Measurements from ENCODE around the gene RAB12. TPM values are rescaled to one million over a fixed set of nuclear protein-coding genes. Genes with fewer than 3 reads are reported as not detected.

RAB12 gene
- total RNA-seq, 1 donor from 2014 or later = 61.3 TPM

GRCh38 chr18:8657050-8657820 lies 48.0 kb downstream of the RAB12 start:
- FAIRE-seq (no peak), DNase-seq (ENCODE audit: low read depth) (no peak)
- Histone ChIP-seq H3K36me3 (ENCODE audit: control insufficient read depth, insufficient read depth, low read length) (no peaks in the 10 kb centered on the region), H3K4me3 (ENCODE audit: low read depth, low read length) (no peak overlapping the region), H3K27me3 (ENCODE audit: control insufficient read depth, insufficient read depth, low read length) (no peaks in the 10 kb centered on the region)
- TF ChIP-seq CTCF (IDR thresholded peaks at IDR 0.05; ENCODE audit: insufficient read depth, low read length, severe bottlenecking) = no peak

GRCh38 chr18:8657873-8658470 lies 48.7 kb downstream of the RAB12 start:
- DNase-seq (ENCODE audit: low read depth) (peak; percentile 75), FAIRE-seq (no peak)
- H3K4me3 ChIP-seq (ENCODE audit: low read depth, low read length) = no peak overlapping the region
- no peaks in the 10 kb centered on the region for H3K36me3 ChIP-seq (ENCODE audit: control insufficient read depth, insufficient read depth, low read length)
- H3K27me3 ChIP-seq (ENCODE audit: control insufficient read depth, insufficient read depth, low read length) = no peaks in the 10 kb centered on the region
- no peak for TF ChIP-seq CTCF (IDR thresholded peaks at IDR 0.05; ENCODE audit: insufficient read depth, low read length, severe bottlenecking)

GRCh38 chr18:8658858-8659485 lies 49.7 kb downstream of the RAB12 start:
- TF ChIP-seq CTCF (IDR thresholded peaks at IDR 0.05; ENCODE audit: insufficient read depth, low read length, severe bottlenecking) = no peak
- no peak for FAIRE-seq

GRCh38 chr18:8659609-8660242 lies 50.5 kb downstream of the RAB12 start:
- no peak for TF ChIP-seq CTCF (IDR thresholded peaks at IDR 0.05; ENCODE audit: insufficient read depth, low read length, severe bottlenecking)
- Histone ChIP-seq H3K4me3 (ENCODE audit: low read depth, low read length) (no peak overlapping the region), H3K27me3 (ENCODE audit: control insufficient read depth, insufficient read depth, low read length) (no peaks in the 10 kb centered on the region), H3K36me3 (ENCODE audit: control insufficient read depth, insufficient read depth, low read length) (no peaks in the 10 kb centered on the region)
- DNase-seq (ENCODE audit: low read depth) = no peak
- FAIRE-seq = no peak

More at GRCh38 chr18:8658858-8659485, 49.7 kb downstream of the RAB12 start:
- DNase-seq (ENCODE audit: low read depth) = no peak
- Histone ChIP-seq H3K36me3 (ENCODE audit: control insufficient read depth, insufficient read depth, low read length) (no peaks in the 10 kb centered on the region), H3K4me3 (ENCODE audit: low read depth, low read length) (no peak overlapping the region), H3K27me3 (ENCODE audit: control insufficient read depth, insufficient read depth, low read length) (no peaks in the 10 kb centered on the region)

GRCh38 chr18:8660316-8660715 lies 51.1 kb downstream of the RAB12 start:
- DNase-seq (ENCODE audit: low read depth) (no peak), FAIRE-seq (no peak)
- no peak for TF ChIP-seq CTCF (IDR thresholded peaks at IDR 0.05; ENCODE audit: insufficient read depth, low read length, severe bottlenecking)
- H3K36me3 ChIP-seq (ENCODE audit: control insufficient read depth, insufficient read depth, low read length) = no peaks in the 10 kb centered on the region
- no peaks in the 10 kb centered on the region for H3K27me3 ChIP-seq (ENCODE audit: control insufficient read depth, insufficient read depth, low read length)
- no peak overlapping the region for H3K4me3 ChIP-seq (ENCODE audit: low read depth, low read length)
